ENCODE measurements around the gene CLDN19.
"Not testable (repeated sequence)": the region's sequence is repeated elsewhere in the genome, so short reads cannot be mapped to it uniquely, and the experiment has no call there.

Gene CLDN19

DNA sequence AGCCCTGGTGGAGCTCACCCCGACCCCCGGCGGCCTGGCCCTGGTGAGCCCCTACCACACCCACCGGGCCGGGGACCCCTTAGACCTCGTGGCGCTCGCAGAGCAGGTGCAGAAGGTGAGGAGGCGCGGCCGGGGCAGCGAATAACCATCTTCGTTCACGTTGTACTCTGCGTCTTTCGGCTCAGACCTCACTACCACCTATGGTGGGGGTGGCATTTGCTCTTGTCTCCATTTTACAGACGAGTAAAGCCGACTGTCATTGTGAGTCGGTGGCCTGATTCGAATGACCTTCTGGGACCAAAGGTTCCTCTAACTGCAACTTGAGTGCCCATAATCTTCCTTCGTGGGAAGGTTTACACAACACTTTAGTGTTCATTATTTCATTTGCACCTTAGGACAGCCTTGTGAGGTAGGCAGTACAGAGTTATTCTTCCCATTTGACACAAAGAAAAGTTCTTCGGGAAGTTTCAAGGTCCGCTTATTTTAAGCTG lies 27.5 kb upstream of the CLDN19 start:
- peak; percentile 12 for ATAC-seq (ENCODE audit: low read depth)
- H3K4me3 Mint-ChIP-seq: no peak overlapping the region
- peaks cover 10% of the 10 kb centered on the region for H3K4me1 Mint-ChIP-seq
- no peaks in the 10 kb centered on the region for H3K27me3 Mint-ChIP-seq
- no peak for DNase-seq (ENCODE audit: low spot score in 2 of 2)
- no peaks in the 10 kb centered on the region for H3K9me3 Mint-ChIP-seq
- peaks cover 3% of the 10 kb centered on the region for H3K36me3 Mint-ChIP-seq
- H3K27ac Mint-ChIP-seq: peak overlapping the region; percentile 89

DNA sequence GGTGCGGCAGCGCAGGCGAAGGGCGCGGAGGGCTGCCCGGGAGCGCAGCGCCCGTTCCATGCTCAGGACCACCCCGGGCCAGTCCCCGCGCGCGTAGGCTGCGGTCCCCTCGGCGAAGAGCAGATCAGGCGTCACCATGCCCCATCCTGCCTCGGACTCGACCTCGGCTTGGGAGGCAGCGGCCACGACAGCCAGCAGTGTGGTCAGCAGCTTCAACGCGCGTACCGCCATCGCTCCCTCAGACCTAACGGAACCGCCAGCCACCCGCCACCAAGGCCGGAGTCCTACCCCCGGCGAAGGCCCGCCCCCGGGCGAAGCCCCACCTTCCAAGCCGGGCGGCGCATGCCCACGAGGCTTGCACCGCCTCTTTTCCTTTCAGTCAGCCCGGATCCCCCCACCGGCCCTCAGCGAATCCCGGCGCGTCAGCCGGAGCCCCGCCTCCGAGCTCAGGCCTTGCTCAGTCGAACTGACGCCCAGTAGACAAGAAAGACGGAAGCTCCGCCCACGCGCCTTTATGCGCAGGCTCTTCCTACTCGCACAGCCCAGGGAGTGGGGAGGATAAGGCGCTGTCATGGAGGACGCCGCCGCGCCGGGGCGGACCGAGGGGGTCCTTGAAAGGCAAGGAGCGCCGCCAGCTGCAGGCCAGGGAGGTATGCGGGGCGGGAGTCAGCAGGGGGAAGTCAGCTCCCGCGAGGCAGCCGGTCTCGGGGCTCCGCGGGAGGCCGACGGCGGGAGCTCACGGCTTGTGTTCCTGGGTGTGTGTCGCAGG lies 26.9 kb upstream of the CLDN19 start, which contains the start of the genes C1orf50 and P3H1:
C1orf50 (plus strand) TSS at position 509 of the 769 bp plus-strand sequence; CDS start at position 572, 63 bp downstream.
P3H1 (minus strand) TSS at position 288 of the 769 bp plus-strand sequence; CDS start at position 231, 57 bp downstream.
- peak; percentile 87 for ATAC-seq (ENCODE audit: low read depth)
- H3K27ac Mint-ChIP-seq: peak within 1 kb of the TSS; percentile 89
- peak; percentile 97 to 99 for DNase-seq (ENCODE audit: low spot score in 2 of 2)
- H3K36me3 Mint-ChIP-seq: peaks cover 3% of the 10 kb centered on the region
- peaks cover 10% of the 10 kb centered on the region for H3K4me1 Mint-ChIP-seq
- H3K4me3 Mint-ChIP-seq: no peak within 1 kb of the TSS
- no peaks in the 10 kb centered on the region for H3K9me3 Mint-ChIP-seq
- no peaks in the 10 kb centered on the region for H3K27me3 Mint-ChIP-seq

DNA sequence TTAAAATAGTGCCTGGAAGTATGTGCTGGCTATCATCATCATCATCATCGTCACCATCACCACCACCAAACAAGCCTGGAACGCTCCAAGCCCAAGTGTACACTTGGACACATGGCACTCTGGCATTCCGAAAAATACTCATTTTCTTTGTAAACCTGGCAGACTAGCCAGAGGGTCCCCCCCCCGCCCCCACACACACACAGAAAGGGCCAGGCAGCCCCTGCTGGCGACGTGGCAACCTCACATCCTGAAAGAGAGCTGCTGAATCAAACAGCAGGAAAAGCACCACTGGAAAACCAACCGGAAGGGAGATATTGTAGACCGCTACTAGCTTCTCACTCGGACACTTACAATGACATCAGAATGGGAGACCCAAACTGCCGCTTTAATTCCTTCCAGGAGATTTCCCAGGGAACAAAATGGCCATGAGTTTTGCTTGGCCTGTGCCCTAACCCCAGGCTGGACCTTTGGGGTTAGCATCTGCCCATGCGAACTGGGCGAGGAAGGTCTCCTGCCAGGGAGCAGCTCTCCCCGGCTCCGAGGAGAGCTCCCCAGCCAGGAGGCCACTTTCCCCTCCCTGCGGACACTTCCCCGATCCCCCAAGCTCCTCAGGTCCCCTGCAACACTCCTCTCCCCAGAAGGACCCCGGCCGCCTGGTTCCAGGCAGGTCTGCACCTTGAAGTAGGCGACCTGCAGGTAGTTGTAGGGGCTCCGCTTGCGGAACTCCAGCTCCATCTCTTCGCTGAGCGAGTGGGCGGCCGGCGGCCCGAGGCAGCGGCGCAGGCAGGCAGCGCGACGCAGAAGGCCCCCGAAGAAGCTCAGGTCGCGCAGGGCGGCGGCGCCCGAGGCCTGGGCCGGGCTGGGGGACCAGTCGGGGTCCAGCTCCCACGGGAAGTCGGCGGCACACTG lies 26.1 kb upstream of the CLDN19 start:
- ATAC-seq (ENCODE audit: low read depth) (peak; percentile 3), DNase-seq (ENCODE audit: low spot score in 2 of 2) (peak in 1 of 2 donors; percentile 24)
- H3K9me3 Mint-ChIP-seq: no peaks in the 10 kb centered on the region
- H3K4me3 Mint-ChIP-seq: no peak overlapping the region
- H3K27ac Mint-ChIP-seq: no peak overlapping the region
- H3K4me1 Mint-ChIP-seq: peaks cover 10% of the 10 kb centered on the region
- peaks cover 3% of the 10 kb centered on the region for H3K36me3 Mint-ChIP-seq
- H3K27me3 Mint-ChIP-seq: no peaks in the 10 kb centered on the region

DNA sequence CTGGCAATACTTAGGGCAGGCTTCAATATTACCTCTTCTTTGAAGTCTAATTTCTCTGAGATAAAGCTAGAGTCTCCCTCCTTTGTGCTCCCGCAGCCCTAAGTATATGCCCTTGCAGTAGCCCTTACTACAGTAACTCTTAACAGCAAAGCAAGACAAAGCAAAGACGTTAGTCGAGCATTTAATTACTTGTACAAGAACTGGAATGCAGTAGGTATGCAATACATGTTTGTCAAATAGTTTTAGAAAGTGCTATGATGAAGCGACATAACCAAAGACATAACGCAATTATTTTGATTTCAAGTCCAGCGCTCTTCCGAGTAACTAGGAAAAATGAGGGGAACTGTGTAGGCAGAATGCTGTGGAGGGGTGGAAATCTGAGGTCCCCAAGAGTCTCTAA lies 25.2 kb upstream of the CLDN19 start:
- Mint-ChIP-seq H3K27me3 (no peaks in the 10 kb centered on the region), H3K4me3 (no peak overlapping the region), H3K36me3 (no peaks in the 10 kb centered on the region), H3K4me1 (peaks cover 8% of the 10 kb centered on the region), H3K9me3 (no peaks in the 10 kb centered on the region), H3K27ac (no peak overlapping the region)
- DNase-seq (ENCODE audit: low spot score in 2 of 2): no peak
- ATAC-seq (ENCODE audit: low read depth): no peak

DNA sequence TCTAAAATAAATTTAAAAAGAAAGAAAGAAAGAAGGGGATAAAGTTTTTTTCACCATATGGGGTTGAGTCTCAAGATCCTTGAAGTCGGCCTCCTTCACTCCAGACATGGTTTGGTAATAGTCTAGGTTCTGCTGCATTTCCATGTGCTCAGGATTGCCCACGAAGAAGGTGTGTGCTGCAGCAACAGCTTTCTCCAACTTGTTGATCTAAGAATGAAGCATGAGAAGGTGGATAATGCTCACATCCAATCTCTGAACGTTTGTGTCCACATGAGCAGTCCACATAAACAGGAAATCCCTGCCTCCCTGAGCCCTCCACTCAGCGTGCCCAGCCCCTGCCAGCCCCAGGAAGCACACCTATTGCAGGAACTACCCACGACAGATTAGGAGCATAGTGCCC lies 22.2 kb upstream of the CLDN19 start:
- Mint-ChIP-seq H3K9me3 (no peaks in the 10 kb centered on the region), H3K27me3 (no peaks in the 10 kb centered on the region), H3K36me3 (peaks cover 6% of the 10 kb centered on the region), H3K27ac (no peak overlapping the region), H3K4me3 (no peak overlapping the region), H3K4me1 (peaks cover 9% of the 10 kb centered on the region)
- DNase-seq (ENCODE audit: low spot score in 2 of 2) (no peak), ATAC-seq (ENCODE audit: low read depth) (no peak)

DNA sequence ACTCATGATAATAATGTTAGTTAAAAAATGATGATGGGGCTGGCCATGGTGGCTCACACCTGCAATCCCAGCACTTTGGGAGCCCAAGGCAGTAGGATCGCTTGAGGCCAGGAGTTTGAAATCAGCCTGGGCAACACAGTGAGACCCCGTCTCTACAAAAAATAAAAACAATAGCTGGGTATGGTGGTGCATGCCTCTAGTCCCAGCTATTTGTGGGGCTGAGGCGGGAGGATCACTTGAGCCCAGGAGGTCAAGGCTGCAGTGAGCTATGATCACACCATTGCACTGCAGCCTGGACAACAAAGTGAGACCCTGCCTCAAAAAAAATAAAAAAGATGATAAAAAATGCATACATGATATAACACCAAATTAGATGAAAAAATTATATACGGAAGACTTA lies 21.5 kb upstream of the CLDN19 start:
- H3K27me3 Mint-ChIP-seq: no peaks in the 10 kb centered on the region
- H3K9me3 Mint-ChIP-seq: no peaks in the 10 kb centered on the region
- H3K27ac Mint-ChIP-seq: no peak overlapping the region
- H3K4me1 Mint-ChIP-seq: peaks cover 11% of the 10 kb centered on the region
- ATAC-seq (ENCODE audit: low read depth) (no peak), DNase-seq (ENCODE audit: low spot score in 2 of 2) (no peak)
- H3K36me3 Mint-ChIP-seq: peaks cover 10% of the 10 kb centered on the region
- H3K4me3 Mint-ChIP-seq: no peak overlapping the region

DNA sequence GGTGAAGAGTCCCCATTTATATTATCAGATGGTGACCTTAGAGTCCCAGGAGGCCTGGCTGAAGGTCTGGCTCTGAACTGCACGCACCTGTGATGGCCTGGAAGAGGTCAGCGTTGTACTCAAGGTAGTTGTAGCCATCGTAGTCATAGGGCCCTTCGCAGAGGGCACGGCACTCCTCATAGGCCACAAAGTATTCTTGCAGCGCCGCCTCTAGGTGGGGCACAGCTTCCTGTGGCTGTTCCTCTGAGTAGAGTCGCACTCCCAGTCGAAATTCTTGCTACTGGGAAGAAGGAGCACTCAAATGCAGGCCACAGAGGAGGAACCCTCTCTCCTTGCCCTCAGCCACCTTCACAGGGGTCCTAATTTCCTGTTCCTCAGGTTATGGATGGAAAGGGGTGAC lies 19.1 kb upstream of the CLDN19 start:
- DNase-seq (ENCODE audit: low spot score in 2 of 2): no peak
- peak; percentile 27 for ATAC-seq (ENCODE audit: low read depth)
- H3K27ac Mint-ChIP-seq: peak overlapping the region; percentile 77
- H3K9me3 Mint-ChIP-seq: no peaks in the 10 kb centered on the region
- H3K4me1 Mint-ChIP-seq: peaks cover 11% of the 10 kb centered on the region
- no peaks in the 10 kb centered on the region for H3K27me3 Mint-ChIP-seq
- peaks cover 24% of the 10 kb centered on the region for H3K36me3 Mint-ChIP-seq
- H3K4me3 Mint-ChIP-seq: no peak overlapping the region

DNA sequence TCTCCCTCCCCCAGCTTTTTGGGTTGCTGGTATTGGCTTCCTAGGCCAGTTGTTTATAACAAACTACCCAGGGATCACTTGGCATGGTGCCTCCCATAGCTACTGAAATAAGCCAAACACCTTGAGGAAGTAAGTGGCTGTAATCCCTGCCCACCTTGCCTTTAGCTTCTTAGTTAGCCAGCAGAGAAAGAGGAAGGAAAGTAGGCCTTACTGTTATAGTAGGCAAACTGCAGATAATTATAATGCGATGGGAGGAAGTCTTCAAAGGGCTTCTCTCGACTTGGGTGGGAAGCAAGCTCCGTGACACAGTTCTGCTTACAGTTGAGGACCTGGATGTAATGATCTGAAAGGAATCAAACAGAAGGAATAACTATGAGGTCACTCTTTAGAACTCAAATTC lies 18.6 kb upstream of the CLDN19 start:
- peak; percentile 62 for ATAC-seq (ENCODE audit: low read depth)
- no peaks in the 10 kb centered on the region for H3K9me3 Mint-ChIP-seq
- peaks cover 28% of the 10 kb centered on the region for H3K36me3 Mint-ChIP-seq
- DNase-seq (ENCODE audit: low spot score in 2 of 2): no peak
- no peak overlapping the region for H3K4me3 Mint-ChIP-seq
- H3K4me1 Mint-ChIP-seq: peaks cover 11% of the 10 kb centered on the region
- no peaks in the 10 kb centered on the region for H3K27me3 Mint-ChIP-seq
- H3K27ac Mint-ChIP-seq: peak overlapping the region; percentile 77

DNA sequence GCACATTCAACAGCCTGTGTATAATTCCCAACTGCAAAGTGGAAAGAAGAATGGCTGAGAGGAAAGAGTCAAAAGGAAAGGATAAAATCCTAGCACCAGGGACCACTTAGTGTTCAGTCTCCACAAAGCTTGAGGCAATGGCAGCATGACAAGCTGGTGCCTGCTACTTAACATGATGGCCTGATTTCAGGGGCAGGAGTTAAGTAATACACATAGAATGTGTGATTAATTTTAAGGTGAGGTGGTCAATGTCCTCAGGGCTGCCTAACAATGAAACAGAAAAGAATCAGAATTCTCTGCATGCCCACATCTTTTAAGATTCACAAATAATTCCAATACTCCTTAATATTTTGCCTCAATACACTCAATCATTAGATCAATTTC lies 17.8 kb upstream of the CLDN19 start:
- Mint-ChIP-seq H3K36me3 (peaks cover 30% of the 10 kb centered on the region), H3K4me3 (no peak overlapping the region), H3K27me3 (no peaks in the 10 kb centered on the region), H3K9me3 (no peaks in the 10 kb centered on the region), H3K4me1 (peaks cover 11% of the 10 kb centered on the region), H3K27ac (peak overlapping the region; percentile 28)
- ATAC-seq (ENCODE audit: low read depth): no peak
- DNase-seq (ENCODE audit: low spot score in 2 of 2): no peak

DNA sequence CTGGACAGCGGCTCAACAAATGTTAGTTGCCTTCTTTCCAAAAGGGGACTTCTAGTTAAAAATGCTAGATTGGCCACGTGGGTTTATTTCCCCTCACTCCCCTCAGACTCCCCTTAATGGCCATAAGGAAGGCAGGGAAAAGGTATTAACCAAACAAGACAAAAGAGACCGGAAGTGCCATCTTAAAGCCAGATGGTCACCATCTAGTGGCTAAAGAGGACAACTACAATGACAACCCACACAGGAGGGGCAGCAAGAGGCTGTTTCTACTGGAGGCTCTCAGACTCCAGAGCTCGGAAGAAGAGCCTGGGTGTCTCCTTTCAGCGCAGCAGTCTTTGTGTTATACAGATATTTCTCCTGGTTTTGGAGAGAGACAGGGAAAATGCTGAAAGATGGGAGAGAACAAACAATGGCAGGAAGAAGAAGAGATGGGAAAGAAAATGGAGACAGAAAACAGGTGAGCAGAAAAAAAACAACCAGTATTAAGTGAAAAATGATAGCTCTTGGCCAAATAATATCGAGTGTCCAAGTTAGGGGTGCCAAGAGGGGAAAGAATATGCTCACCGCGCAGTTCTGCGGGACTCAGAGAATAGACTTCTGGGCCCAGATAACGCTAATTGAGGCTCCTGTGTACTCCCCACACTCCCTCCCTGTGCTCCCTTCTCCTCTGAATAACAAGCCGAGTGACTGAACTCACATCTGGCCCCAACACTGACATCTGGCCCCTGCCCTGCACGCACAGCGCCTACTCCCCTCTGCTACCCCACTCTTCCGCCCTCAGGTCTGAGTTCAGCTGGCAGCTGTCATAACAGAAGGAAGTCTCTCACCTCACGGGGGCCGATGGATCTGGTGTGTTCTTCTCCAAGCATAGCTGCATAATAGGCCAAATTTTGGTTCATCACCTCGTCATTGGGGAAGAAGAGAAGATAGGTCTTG lies 17.2 kb upstream of the CLDN19 start:
- no peaks in the 10 kb centered on the region for H3K27me3 Mint-ChIP-seq
- H3K36me3 Mint-ChIP-seq: peaks cover 35% of the 10 kb centered on the region
- H3K9me3 Mint-ChIP-seq: no peaks in the 10 kb centered on the region
- peak overlapping the region; percentile 28 for H3K27ac Mint-ChIP-seq
- peaks cover 11% of the 10 kb centered on the region for H3K4me1 Mint-ChIP-seq
- DNase-seq (ENCODE audit: low spot score in 2 of 2) (peak in 1 of 2 donors; percentile 18), ATAC-seq (ENCODE audit: low read depth) (peak; percentile 67)
- no peak overlapping the region for H3K4me3 Mint-ChIP-seq

DNA sequence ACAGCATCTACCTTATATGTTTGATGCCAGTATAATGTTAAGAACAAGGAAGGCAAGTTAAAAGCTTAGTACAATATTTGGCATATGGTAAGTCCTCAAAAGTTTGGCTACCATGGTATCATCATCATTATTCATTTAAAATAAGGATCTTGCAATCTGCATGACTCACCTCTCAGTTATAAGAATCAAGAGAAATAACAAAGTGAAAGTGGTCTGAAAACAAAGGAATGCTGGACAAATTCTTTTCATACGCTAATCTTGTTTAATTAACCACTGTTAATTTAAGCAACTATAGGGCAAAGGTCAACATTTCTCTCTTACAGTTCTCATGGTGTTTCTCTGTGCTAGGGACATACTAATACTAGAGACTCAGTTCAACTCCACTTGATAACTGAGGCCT lies 13.0 kb upstream of the CLDN19 start:
- no peak overlapping the region for H3K4me3 Mint-ChIP-seq
- ATAC-seq (ENCODE audit: low read depth): no peak
- H3K36me3 Mint-ChIP-seq: peaks cover 55% of the 10 kb centered on the region
- no peaks in the 10 kb centered on the region for H3K9me3 Mint-ChIP-seq
- H3K27me3 Mint-ChIP-seq: no peaks in the 10 kb centered on the region
- DNase-seq (ENCODE audit: low spot score in 2 of 2): no peak
- no peak overlapping the region for H3K27ac Mint-ChIP-seq
- peaks cover 5% of the 10 kb centered on the region for H3K4me1 Mint-ChIP-seq

DNA sequence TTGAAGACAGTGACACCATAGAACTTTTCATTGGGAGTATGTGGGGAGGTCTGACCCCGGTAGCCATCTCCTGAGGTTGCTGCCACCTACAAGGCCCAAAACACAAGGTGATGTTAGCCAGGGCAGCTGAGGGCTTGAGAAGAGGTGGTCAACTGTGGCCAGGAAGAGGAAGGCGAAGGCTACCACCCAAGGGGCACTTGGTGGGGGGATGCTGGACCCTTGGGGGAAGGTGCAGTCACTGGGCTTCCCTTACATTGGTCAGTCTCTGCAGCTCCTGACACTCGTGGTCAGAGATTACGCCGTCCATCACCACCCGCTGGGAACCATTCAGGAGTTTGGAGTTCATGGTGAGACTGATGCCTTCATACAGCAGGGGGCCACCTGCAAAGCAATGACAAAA lies 12.2 kb upstream of the CLDN19 start:
- H3K4me1 Mint-ChIP-seq: peaks cover 2% of the 10 kb centered on the region
- peaks cover 52% of the 10 kb centered on the region for H3K36me3 Mint-ChIP-seq
- H3K9me3 Mint-ChIP-seq: no peaks in the 10 kb centered on the region

DNA sequence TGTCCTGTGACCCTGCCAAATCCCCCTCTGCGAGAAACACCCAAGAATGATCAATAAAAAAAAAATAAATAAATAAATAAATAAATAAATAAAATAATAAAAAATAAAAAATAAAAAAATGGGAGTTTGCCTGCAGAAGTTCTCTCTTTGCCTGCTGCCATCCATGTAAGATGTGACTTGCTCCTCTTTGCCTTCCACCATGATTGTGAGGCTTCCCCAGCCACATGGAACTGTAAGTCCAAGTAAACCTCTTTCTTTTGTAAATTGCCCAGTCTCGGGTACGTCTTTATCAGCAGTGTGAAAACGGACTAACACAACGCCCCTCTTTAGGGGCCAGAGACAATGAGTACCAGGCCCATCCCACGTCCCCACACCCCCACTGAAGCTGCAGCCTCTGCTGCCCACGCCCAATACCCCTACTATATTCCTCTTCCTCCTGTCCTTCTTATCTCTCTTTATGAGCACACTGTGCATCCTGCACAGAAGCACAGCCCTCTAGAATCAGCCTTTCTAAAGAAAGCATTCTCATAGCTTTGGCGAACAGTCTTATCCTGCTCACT lies 11.6 kb upstream of the CLDN19 start:
- ATAC-seq (ENCODE audit: low read depth); H3K27me3 Mint-ChIP-seq; H3K27ac Mint-ChIP-seq; H3K9me3 Mint-ChIP-seq; H3K4me1 Mint-ChIP-seq; DNase-seq (ENCODE audit: low spot score in 2 of 2); H3K4me3 Mint-ChIP-seq: not testable (repeated sequence)
- peaks cover 48% of the 10 kb centered on the region for H3K36me3 Mint-ChIP-seq

More for the DNA sequence above, 12.2 kb upstream of the CLDN19 start:
- ATAC-seq (ENCODE audit: low read depth) (no peak), DNase-seq (ENCODE audit: low spot score in 2 of 2) (no peak)
- no peak overlapping the region for H3K27ac Mint-ChIP-seq
- H3K27me3 Mint-ChIP-seq: no peaks in the 10 kb centered on the region
- H3K4me3 Mint-ChIP-seq: no peak overlapping the region

Measured in memory B cell (primary cell).